HUES48 (cell line): Measurements from ENCODE around the gene FBN3.

Experiments used
- H3K27ac ChIP-seq: one replicate; pipeline ENCODE4 v1.7.0; 2013; ENCODE audit warnings: low read depth, low read length, inconsistent platforms
- H3K27me3 ChIP-seq: 2 replicates; pipeline ENCODE4 v1.6.1; 2013; ENCODE audit warnings: mild to moderate bottlenecking, low read length; ENCODE audit not compliant: control insufficient read depth, insufficient read depth
- H3K36me3 ChIP-seq: 2 replicates; pipeline ENCODE4 v1.6.1; 2013; ENCODE audit warnings: low read length; ENCODE audit not compliant: control insufficient read depth, insufficient read depth
- H3K4me1 ChIP-seq: 2 replicates; pipeline ENCODE4 v1.6.1; 2013; ENCODE audit warnings: mild to moderate bottlenecking, low read length; ENCODE audit not compliant: control insufficient read depth, insufficient read depth
- H3K4me3 ChIP-seq: 2 replicates; pipeline ENCODE4 v1.5.1; 2013; ENCODE audit warnings: mild to moderate bottlenecking, low read depth, low read length
- H3K9ac ChIP-seq: 2 replicates; pipeline ENCODE4 v1.6.1; 2013; ENCODE audit warnings: mild to moderate bottlenecking, low read depth, low read length, moderate library complexity
- H3K9me3 ChIP-seq: 2 replicates; pipeline ENCODE4 v1.6.1; 2013; ENCODE audit warnings: low read length; ENCODE audit not compliant: control insufficient read depth, insufficient read depth

The FBN3 gene

DNA sequence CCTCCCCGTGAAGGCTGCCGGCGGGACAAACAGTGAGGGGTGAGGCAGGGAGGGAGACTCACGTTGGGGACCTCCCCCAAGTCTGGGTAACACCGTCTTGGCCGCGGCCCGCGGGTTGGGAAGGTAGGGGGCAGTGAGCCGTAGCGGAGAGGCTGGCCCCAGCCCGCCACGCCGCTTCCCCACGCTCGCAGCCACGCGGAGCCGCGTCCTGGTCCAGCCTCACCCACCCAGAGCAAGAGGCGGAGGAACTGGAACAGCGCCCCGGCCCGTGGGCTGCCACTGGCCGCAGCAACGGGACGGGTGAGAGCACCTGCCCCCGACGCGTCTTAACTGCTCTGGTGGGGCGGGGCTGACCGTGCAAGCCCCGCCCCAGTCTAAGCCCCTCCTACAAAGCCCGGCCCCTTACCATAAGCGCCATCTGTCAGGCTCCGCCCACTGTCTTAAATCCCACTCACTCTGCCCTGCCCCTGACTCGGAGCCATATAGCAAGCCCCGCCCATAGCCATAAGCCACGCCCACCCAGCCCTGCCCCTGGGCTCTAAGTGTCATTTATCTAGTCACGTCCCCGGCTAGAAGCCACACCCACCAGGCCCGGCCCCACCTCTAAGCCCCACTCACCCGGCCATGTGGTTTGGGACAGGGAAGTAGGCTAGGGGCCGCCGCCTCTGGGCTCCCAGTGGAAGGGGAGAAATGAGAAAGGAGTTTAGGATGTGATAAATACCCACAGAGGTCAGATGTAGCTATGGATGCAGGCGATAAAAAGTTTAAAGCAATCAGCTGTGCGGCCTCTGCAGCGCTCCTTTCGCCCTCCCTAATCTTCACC, 98.9 kb downstream of the FBN3 start:
- Histone ChIP-seq H3K27ac (no peak overlapping the region), H3K9ac (peak overlapping the region; percentile 20; the same call in 1 of the 2 replicates), H3K36me3 (no peaks in the 10 kb centered on the region), H3K4me3 (peak overlapping the region; percentile 72), H3K4me1 (peaks cover 7% of the 10 kb centered on the region; the same call in 1 of the 2 replicates), H3K9me3 (no peaks in the 10 kb centered on the region), H3K27me3 (peaks cover 13% of the 10 kb centered on the region)

DNA sequence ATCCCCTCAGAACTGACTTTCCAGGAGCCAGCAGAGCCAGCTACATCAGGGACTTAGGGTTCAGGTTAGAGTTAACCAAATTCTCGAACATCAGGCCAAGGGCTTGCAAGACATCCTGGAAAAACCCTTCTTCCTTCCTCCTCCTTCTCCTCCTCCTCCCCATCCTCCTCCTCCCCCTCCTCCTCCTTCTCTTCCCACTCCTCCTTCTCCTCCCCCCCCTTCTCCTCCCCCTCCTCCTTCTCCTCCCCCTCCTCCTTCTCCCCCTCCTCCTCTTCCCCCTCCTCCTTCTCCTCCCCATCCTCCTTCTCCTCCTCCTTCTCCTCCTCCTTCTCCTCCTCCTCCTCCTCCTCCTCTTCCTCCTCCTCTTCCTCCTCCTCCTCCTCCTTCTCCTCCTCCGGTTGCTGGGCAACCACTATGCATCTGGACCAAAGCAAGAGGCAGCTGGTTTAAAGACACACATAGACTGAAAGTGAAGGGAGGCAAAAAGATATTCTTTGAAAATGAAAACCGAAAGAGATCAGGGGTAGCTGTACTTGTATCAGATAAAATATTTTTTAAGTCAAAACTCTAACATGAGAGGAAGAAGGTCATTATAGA, 102.7 kb downstream of the FBN3 start:
- Histone ChIP-seq H3K4me3 (no peak overlapping the region), H3K9ac (no peak overlapping the region), H3K27me3 (peaks cover 13% of the 10 kb centered on the region), H3K4me1 (0 out of 2 replicates have a peak, but pooled peaks cover 3% of the 10 kb centered on the region), H3K36me3 (no peaks in the 10 kb centered on the region), H3K9me3 (no peaks in the 10 kb centered on the region), H3K27ac (no peak overlapping the region)

DNA sequence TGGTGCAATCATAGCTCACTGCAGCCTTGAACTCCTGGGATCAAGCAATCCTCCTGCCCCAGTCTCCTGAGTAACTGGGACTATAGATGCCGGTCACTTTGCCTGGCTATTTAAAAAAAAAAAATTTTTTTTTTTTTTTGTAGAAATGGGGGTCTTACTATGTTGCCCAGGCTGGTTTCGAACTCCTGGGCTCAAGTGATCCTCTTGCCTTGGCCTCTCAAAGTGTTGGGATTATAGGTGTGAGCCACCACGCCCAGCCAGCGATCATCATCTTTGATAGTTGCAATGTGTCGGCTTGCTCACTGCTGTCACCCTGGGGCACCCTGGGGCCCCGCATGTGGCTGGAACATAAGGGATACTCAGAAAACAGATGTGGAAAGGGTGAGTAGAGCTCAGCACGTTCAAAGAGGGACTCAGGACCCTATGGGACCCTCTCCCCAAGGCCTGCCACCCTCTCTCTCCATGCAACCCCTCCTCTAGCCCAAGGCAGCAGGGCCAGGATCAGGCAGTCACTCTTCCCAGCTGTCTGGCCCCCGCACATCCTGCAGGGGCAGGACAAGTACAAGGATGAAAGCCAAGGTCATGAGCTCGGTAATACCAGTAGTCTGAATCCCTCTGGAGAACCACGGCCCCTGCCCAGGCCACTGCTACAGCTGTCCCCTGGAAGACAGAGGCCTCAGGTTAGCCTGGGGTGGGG, 103.4 kb downstream of the FBN3 start:
- H3K4me3 ChIP-seq, result no peak overlapping the region
- H3K9me3 ChIP-seq, result no peaks in the 10 kb centered on the region
- H3K9ac ChIP-seq, result no peak overlapping the region
- H3K4me1 ChIP-seq, result 0 out of 2 replicates have a peak, but pooled peaks cover 3% of the 10 kb centered on the region
- H3K36me3 ChIP-seq, result no peaks in the 10 kb centered on the region
- peaks cover 13% of the 10 kb centered on the region for H3K27me3 ChIP-seq
- H3K27ac ChIP-seq, result no peak overlapping the region

DNA sequence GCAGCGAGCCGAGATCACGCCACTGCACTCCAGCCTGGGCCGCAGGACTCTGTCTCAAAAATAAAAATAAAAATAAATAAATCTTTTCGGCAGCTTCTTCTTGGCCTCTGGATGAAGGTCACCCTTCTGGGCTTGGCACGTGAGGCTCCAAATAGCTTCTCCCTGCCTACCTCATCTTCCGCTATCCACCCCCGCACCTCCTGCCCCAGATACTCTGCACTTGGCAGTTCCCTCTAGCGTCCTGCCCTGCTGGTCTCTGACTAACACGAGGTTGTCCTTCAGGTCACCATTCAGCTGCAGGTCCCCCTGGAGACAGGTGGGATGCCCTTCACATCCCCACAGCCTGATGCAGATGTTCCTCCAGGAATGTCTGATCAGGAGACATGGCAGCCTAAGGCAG, 105.4 kb downstream of the FBN3 start:
- Histone ChIP-seq H3K4me3 (no peak overlapping the region), H3K36me3 (no peaks in the 10 kb centered on the region), H3K4me1 (no peaks in the 10 kb centered on the region), H3K27ac (no peak overlapping the region), H3K9me3 (no peaks in the 10 kb centered on the region), H3K9ac (no peak overlapping the region), H3K27me3 (peaks cover 1% of the 10 kb centered on the region; the same call in 1 of the 2 replicates)

DNA sequence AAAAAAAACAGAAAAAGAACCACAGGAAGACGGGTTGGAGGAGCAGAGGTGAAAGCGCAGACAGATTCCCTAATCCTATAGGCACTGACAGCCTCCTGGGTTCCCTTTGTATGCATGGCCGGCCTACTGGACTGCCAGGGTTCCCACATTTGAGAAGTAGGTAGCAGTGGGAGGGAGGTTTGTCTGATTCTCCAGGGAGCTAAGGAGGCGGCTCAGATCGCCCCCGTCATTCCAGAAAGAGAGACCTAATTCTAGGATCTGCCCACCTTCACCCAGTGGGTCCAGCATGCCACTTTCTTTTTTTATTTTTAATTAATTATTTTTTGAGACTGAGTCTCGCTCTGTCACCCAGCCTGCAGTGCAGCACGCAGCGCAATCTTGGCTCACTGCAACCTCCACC, 106.5 kb downstream of the FBN3 start:
- no peak overlapping the region for H3K4me3 ChIP-seq
- no peak overlapping the region for H3K9ac ChIP-seq
- H3K4me1 ChIP-seq, result no peaks in the 10 kb centered on the region
- H3K27ac ChIP-seq, result no peak overlapping the region
- no peaks in the 10 kb centered on the region for H3K27me3 ChIP-seq
- no peaks in the 10 kb centered on the region for H3K36me3 ChIP-seq
- H3K9me3 ChIP-seq, result no peaks in the 10 kb centered on the region

DNA sequence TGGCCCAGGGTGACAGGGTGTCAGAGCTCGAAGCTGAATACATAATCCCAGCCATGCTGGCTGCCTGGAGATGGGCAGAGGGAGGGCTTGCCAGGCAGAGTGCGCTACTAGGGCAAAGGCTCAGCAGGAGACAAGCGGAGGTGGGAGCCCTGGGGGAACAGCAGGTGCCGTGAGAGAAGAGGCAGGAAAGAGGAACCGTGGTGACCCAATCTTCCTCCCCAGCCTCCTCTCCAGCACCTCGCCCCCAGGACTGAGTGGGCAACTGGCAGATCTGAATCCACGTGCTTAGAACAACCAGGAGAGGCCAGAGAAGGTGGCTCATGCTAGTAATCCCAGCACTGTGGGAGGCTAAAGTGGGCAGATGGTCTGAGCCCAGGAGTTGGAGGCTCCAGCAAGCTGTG, 107.9 kb downstream of the FBN3 start:
- Histone ChIP-seq H3K4me3 (no peak overlapping the region), H3K27me3 (no peaks in the 10 kb centered on the region)

DNA sequence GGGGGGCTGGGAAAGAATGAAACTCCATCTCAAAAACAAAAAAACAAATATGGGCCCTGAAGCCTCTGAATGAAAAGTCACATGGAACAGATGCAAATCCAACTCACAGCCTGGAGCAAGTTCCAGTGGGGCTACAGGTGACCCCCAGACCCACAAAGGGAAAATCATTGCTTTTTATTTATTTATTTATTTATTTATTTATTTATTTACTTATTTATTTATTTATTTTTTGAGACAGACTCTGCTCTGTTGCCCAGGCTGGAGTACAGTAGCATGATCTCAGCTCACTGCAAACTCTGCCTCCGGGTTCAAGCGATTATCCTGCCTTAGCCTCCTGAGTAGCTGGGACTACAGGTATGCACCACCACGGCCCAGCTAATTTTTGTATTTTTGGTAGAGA, 110.2 kb downstream of the FBN3 start:
- Histone ChIP-seq H3K4me1 (no peaks in the 10 kb centered on the region), H3K4me3 (no peak overlapping the region), H3K9ac (no peak overlapping the region), H3K27ac (no peak overlapping the region), H3K9me3 (no peaks in the 10 kb centered on the region), H3K36me3 (no peaks in the 10 kb centered on the region), H3K27me3 (no peaks in the 10 kb centered on the region)

More for the DNA sequence above, 107.9 kb downstream of the FBN3 start:
- Histone ChIP-seq H3K27ac (no peak overlapping the region), H3K36me3 (no peaks in the 10 kb centered on the region), H3K9me3 (no peaks in the 10 kb centered on the region), H3K9ac (no peak overlapping the region), H3K4me1 (no peaks in the 10 kb centered on the region)

DNA sequence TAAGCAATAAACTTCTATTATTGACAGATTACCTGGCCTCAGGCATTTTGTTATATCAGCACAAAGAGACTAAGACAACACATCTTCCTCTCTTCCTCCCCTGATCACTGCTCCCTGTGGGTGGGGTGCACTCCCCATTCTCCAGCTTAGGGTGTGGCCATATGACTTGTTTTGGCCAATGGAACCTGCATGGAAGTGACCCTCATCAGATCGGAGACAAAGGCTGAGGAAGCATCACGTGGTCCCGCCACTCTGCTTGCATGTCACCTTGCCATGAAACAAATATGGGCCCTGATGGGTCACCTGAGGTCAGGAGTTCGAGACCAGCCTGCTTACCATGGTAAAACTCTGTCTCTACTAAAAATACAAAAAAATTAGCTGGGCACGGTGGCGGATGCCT, 110.6 kb downstream of the FBN3 start:
- no peaks in the 10 kb centered on the region for H3K9me3 ChIP-seq
- no peak overlapping the region for H3K9ac ChIP-seq
- H3K4me3 ChIP-seq, result no peak overlapping the region
- no peaks in the 10 kb centered on the region for H3K27me3 ChIP-seq
- no peak overlapping the region for H3K27ac ChIP-seq
- H3K4me1 ChIP-seq, result no peaks in the 10 kb centered on the region
- no peaks in the 10 kb centered on the region for H3K36me3 ChIP-seq

DNA sequence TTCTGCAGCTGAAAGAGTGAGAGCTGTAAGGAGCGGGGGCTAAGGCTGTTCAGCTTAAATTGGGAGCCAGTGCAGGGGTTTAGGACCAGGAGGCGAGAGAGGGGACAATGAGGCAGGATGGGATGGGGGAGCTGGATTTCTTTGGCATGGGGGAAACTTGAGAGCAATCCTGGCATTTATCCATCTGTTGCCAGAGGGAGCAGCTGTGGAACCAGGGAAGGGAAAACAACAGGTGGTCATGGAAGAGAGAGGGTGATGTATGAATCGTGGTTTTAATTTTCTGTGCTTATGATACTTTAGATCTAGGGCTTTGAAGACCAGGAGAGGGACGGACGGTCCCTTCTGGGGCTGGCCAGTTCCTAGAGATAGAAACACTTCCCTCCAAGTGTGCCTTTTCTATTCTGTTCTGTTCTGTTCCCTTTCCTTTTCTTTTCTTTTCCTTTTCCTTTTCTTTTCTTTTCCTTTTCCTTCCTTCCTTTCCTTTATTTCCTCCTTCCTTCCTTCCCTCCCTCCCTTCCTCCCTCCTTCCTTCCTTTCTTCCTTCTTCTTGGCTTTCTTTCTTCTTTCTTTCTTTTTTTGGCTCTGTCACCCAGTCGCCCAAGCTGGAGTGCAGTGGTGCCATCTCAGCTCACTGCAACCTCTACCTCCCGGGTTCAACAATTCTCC, 112.8 kb downstream of the FBN3 start:
- H3K27ac ChIP-seq, result no peak overlapping the region
- H3K4me1 ChIP-seq, result peaks cover 8% of the 10 kb centered on the region
- H3K36me3 ChIP-seq, result no peaks in the 10 kb centered on the region
- H3K9me3 ChIP-seq, result no peaks in the 10 kb centered on the region
- H3K9ac ChIP-seq, result no peak overlapping the region
- H3K27me3 ChIP-seq, result no peaks in the 10 kb centered on the region
- H3K4me3 ChIP-seq, result no peak overlapping the region

DNA sequence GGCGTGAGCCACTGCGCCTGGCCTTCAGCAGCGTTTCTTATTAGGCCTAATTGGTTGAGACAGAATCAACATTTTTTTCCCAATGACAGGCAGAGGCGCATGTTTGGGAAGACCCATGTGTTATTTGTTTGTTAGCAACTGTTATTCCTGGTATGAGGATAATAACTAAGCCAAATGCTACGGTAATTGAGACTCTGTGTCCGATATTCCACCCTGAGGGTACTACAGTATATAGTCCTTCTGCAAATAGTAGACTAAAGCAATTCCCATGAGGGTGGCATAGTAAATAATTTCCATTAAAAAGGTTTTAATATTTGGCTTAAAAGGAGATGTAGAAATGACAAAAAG, 115.2 kb downstream of the FBN3 start:
- no peaks in the 10 kb centered on the region for H3K36me3 ChIP-seq
- peaks cover 13% of the 10 kb centered on the region for H3K4me1 ChIP-seq
- H3K9me3 ChIP-seq, result no peaks in the 10 kb centered on the region
- no peak overlapping the region for H3K4me3 ChIP-seq
- no peak overlapping the region for H3K27ac ChIP-seq
- no peak overlapping the region for H3K9ac ChIP-seq
- no peaks in the 10 kb centered on the region for H3K27me3 ChIP-seq
